MCF 10A (cell line): Measurements from ENCODE around the gene KLRC4. TPM values are rescaled to one million over a fixed set of nuclear protein-coding genes. Genes with fewer than 3 reads are reported as not detected.
"Not testable (repeated sequence)": the region's sequence is repeated elsewhere in the genome, so short reads cannot be mapped to it uniquely, and the experiment has no call there.

Source experiments
- BruUV-seq: library from RNA; stranded (reverse); fragments of 400-500 nt; replicated peaks from 2 replicates; lab custom pipeline; 2021; lab: Mats Ljungman, UMichigan
- CTCF ChIA-PET: fragments of 300-600 bp; sonication (Branson Sonifier 250); formaldehyde crosslinking; extraction: SDS; loops from one replicate; lab custom pipeline; 2021; ENCODE audit warnings: antibody characterized with exemption, inconsistent platforms; lab: Yijun Ruan, JAX
- POLR2A ChIA-PET: fragments of 300-600, 350-650 bp; sonication (Branson Sonifier 250); formaldehyde crosslinking; extraction: SDS; loops from one replicate; lab custom pipeline; 2020; ENCODE audit warnings: antibody characterized with exemption, inconsistent platforms; lab: Yijun Ruan, JAX
- DNase-seq: peaks from one replicate; pipeline ENCODE4 v3.0.0-alpha.2; 2018; ENCODE audit not compliant: unreplicated experiment
- H3K27ac Mint-ChIP-seq: one replicate; pipeline ENCODE4 v1.8.0; 2022; ENCODE audit warnings: mild to moderate bottlenecking, low read depth, mixed read lengths; ENCODE audit not compliant: unreplicated experiment
- H3K27me3 Mint-ChIP-seq: one replicate; pipeline ENCODE4 v1.8.0; 2022; ENCODE audit warnings: mixed read lengths; ENCODE audit not compliant: insufficient read depth, unreplicated experiment
- H3K36me3 Mint-ChIP-seq: one replicate; pipeline ENCODE4 v1.8.0; 2022; ENCODE audit warnings: mild to moderate bottlenecking, moderate library complexity, mixed read lengths; ENCODE audit not compliant: insufficient read depth, unreplicated experiment
- H3K4me1 Mint-ChIP-seq: one replicate; pipeline ENCODE4 v1.8.0; 2022; ENCODE audit warnings: mixed read lengths; ENCODE audit not compliant: insufficient read depth, unreplicated experiment
- H3K4me3 Mint-ChIP-seq: one replicate; pipeline ENCODE4 v1.8.0; 2022; ENCODE audit warnings: mild to moderate bottlenecking, moderate library complexity, mixed read lengths; ENCODE audit not compliant: unreplicated experiment
- H3K9me3 Mint-ChIP-seq: one replicate; pipeline ENCODE4 v1.8.0; 2022; ENCODE audit warnings: mixed read lengths; ENCODE audit not compliant: unreplicated experiment
- intact Hi-C: fragments of 100-400 bp; cut with micrococcal nuclease; formaldehyde crosslinking; loops from 2 replicates; pipeline ENCODE4 v1.14.1; 2022
- total RNA-seq: library from RNA; stranded (reverse); gene quantifications from 2 replicates; pipeline ENCODE4 v1.2.3, GENCODE V29; 2022
- TF ChIP-seq, protein P1 (sequence below): fragments of 200-600 bp; IDR thresholded peaks from one replicate; pipeline ENCODE4 v1.8.0; 2022; ENCODE audit warnings: antibody characterized with exemption, mild to moderate bottlenecking; ENCODE audit not compliant: unreplicated experiment

The KLRC4 gene
- total RNA-seq, 1 experiment from 2014 or later: 0.84 TPM

DNA sequence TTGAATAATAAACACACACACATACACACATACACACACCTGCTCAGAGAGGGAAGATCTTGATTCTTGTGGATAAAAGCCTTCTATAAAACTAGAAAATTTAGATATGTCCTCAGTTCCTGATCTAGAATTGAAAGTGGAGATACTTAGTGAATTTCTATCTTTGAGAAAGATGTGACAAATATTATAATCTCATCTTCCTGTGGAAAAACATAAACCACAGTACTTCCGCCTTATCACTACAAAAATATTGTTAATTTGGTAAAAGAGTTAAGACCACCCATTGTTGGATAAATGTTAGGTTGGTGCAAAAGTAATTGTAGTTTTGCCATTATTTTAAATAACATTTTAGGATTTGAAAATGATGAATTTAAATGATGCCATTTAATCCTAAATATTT, 19.7 kb downstream of the KLRC4 start, which contains the start of gene KLRK1:
KLRK1 (minus strand) TSS at position 138 of the 400 bp plus-strand sequence. CDS start 1,231 bp downstream, outside the sequence.
- no peaks in the 10 kb centered on the region for H3K36me3 Mint-ChIP-seq
- H3K27ac Mint-ChIP-seq: peak within 1 kb of the TSS; percentile 69
- no TSS peak for BruUV-seq
- no peak for DNase-seq
- H3K4me1 Mint-ChIP-seq: peaks cover 20% of the 10 kb centered on the region
- no peaks in the 10 kb centered on the region for H3K9me3 Mint-ChIP-seq
- no peak within 1 kb of the TSS for H3K4me3 Mint-ChIP-seq
- TF ChIP-seq, protein P1, sequence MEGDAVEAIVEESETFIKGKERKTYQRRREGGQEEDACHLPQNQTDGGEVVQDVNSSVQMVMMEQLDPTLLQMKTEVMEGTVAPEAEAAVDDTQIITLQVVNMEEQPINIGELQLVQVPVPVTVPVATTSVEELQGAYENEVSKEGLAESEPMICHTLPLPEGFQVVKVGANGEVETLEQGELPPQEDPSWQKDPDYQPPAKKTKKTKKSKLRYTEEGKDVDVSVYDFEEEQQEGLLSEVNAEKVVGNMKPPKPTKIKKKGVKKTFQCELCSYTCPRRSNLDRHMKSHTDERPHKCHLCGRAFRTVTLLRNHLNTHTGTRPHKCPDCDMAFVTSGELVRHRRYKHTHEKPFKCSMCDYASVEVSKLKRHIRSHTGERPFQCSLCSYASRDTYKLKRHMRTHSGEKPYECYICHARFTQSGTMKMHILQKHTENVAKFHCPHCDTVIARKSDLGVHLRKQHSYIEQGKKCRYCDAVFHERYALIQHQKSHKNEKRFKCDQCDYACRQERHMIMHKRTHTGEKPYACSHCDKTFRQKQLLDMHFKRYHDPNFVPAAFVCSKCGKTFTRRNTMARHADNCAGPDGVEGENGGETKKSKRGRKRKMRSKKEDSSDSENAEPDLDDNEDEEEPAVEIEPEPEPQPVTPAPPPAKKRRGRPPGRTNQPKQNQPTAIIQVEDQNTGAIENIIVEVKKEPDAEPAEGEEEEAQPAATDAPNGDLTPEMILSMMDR: no peak
- POLR2A ChIA-PET: interaction anchor here (1.2 to 6.3 kb wide), 3 partner anchors 16 to 25 kb away, joined by 4 to 135 read pairs (median 31); no protein-coding TSS in a partner anchor
- no peaks in the 10 kb centered on the region for H3K27me3 Mint-ChIP-seq
- CTCF ChIA-PET: interaction anchor here (0.9 kb wide), 1 partner anchor 154 kb away, joined by 3 read pairs; no protein-coding TSS in a partner anchor
- intact Hi-C loops: no loop called here

DNA sequence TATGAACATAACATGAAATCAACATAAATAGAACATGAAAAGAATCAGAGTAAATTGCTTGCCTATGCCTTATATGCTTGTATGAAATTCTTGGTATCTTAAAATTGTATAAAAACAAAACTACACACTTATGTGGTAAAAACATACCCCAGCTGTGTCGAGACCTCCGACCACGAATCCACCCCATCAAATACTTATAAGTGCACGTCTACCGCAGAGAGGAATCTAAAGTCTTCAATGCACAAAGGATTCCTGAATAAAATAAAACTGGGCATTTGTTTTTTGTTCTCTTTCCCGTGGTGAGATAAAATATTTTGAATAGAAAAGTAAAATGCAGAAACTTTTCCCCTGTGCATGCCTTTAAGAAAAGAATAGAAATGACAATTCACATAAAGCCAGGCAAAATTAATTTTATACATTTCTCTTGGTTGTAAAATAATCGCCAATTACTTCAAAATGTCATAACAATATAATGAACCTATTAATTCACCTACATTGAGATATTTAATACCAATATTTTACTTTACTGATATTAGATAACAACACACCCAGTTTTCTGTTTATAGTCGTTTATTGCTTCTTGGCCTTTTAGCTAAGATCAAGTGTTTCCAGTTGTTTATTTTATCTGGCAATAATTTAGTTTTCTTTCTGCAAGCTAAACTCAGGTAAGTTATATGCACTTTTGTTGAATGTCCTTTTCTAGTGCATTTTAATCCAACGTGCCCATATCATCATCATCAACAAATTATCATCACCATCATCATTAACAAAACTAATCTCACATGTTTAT, 20.7 kb downstream of the KLRC4 start:
- Mint-ChIP-seq H3K27ac (no peak overlapping the region), H3K36me3 (peaks cover 7% of the 10 kb centered on the region)
- POLR2A ChIA-PET: interaction anchor here (0.9 to 1.2 kb wide), 3 partner anchors 15 to 24 kb away, joined by 4 read pairs; no protein-coding TSS in a partner anchor

DNA sequence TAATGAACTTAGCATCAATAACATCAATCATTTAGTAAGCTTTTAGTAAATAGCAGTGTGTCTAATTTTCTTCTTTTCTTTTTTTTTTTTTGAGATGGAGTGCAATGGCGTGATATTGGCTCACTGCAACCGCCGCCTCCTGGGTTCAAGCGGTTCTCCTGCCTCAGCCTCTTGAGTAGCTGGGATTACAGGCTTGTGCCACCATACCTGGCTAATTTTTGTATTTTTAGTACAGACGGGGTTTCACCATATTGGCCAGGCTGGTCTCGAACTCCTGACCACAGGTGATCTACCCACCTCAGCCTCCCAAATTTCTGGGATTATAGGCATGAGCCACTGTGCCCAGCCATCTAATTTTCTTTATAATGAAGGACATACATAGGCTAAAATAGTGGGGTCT, 22.1 kb downstream of the KLRC4 start:
- intact Hi-C loops, H3K36me3 Mint-ChIP-seq, H3K4me3 Mint-ChIP-seq, DNase-seq, H3K9me3 Mint-ChIP-seq, H3K27ac Mint-ChIP-seq, BruUV-seq, H3K27me3 Mint-ChIP-seq: not testable (repeated sequence)
- ChIA-PET POLR2A (interaction anchor here (3.4 to 3.9 kb wide), 2 partner anchors 13 to 22 kb away, joined by 16 to 26 read pairs; no protein-coding TSS in a partner anchor), CTCF (interaction anchor here (0.6 to 1.1 kb wide), 2 partner anchors 14 to 58 kb away, joined by 3 read pairs; no protein-coding TSS in a partner anchor)
- peaks cover 17% of the 10 kb centered on the region for H3K4me1 Mint-ChIP-seq

More for the DNA sequence above, 20.7 kb downstream of the KLRC4 start:
- Mint-ChIP-seq H3K4me1 (peaks cover 17% of the 10 kb centered on the region), H3K27me3 (no peaks in the 10 kb centered on the region), H3K9me3 (no peaks in the 10 kb centered on the region), H3K4me3 (no peak overlapping the region)
- BruUV-seq: no TSS peak
- CTCF ChIA-PET: interaction anchor here (0.6 to 0.9 kb wide), 2 partner anchors 8 to 153 kb away, joined by 3 to 5 read pairs; no protein-coding TSS in a partner anchor
- DNase-seq: no peak
- intact Hi-C loops: no loop called here
- TF ChIP-seq, protein P1: no peak

DNA sequence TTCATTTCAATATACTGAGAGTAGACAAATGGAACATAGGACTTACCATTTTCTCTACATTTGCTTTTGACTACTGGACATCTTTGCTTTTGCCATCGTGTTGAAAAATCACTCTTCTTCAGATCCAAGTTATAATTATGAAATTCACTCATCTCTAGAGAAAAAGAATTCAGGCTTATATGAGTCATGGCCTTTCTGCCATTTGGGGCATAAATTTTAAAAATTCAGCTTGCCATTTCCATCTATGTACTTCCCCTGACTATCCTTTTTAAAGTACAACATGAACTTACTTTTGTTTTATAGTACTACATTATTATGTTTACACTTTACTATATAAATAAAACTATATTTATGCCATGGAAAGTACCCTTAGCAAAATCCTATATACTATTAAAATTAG, 22.7 kb downstream of the KLRC4 start:
- no peak overlapping the region for H3K4me3 Mint-ChIP-seq
- TF ChIP-seq, protein P1: no peak
- peaks cover 7% of the 10 kb centered on the region for H3K9me3 Mint-ChIP-seq
- BruUV-seq: no TSS peak
- H3K4me1 Mint-ChIP-seq: peaks cover 17% of the 10 kb centered on the region
- intact Hi-C loops: no loop called here
- H3K27me3 Mint-ChIP-seq: no peaks in the 10 kb centered on the region
- DNase-seq: no peak
- POLR2A ChIA-PET: interaction anchor here (0.7 to 3.9 kb wide), 4 partner anchors 11 to 22 kb away, joined by 4 to 26 read pairs (median 10); no protein-coding TSS in a partner anchor
- CTCF ChIA-PET: interaction anchor here (1.1 to 1.4 kb wide), 2 partner anchors 13 to 20 kb away, joined by 3 read pairs; no protein-coding TSS in a partner anchor
- H3K27ac Mint-ChIP-seq: no peak overlapping the region
- peaks cover 7% of the 10 kb centered on the region for H3K36me3 Mint-ChIP-seq
